HL-60 (cell line): ENCODE results near the gene RPP30.

ENCODE experiments used
- CTCF ChIP-seq: IDR thresholded peaks from one replicate; pipeline ENCODE4 v1.5.1; 2011; ENCODE audit warnings: low read length, control low read depth, inconsistent platforms; ENCODE audit not compliant: insufficient read depth
- GABPA ChIP-seq: IDR thresholded peaks from 2 replicates; pipeline ENCODE4 v1.6.1; 2012; ENCODE audit warnings: low read depth
- POLR2AphosphoS5 ChIP-seq: IDR thresholded peaks from 2 replicates; pipeline ENCODE4 v1.6.1; 2012; ENCODE audit warnings: low read depth
- TF ChIP-seq, protein P1 (sequence below): IDR thresholded peaks from 2 replicates; pipeline ENCODE4 v1.6.1; 2012; ENCODE audit warnings: low read depth; ENCODE audit not compliant: insufficient replicate concordance

GRCh38 chr10:90860790-90861189 lies 11.0 kb upstream of the RPP30 start:
- TF ChIP-seq CTCF (no peak), POLR2AphosphoS5 (no peak), GABPA (no peak)
- TF ChIP-seq, protein P1, sequence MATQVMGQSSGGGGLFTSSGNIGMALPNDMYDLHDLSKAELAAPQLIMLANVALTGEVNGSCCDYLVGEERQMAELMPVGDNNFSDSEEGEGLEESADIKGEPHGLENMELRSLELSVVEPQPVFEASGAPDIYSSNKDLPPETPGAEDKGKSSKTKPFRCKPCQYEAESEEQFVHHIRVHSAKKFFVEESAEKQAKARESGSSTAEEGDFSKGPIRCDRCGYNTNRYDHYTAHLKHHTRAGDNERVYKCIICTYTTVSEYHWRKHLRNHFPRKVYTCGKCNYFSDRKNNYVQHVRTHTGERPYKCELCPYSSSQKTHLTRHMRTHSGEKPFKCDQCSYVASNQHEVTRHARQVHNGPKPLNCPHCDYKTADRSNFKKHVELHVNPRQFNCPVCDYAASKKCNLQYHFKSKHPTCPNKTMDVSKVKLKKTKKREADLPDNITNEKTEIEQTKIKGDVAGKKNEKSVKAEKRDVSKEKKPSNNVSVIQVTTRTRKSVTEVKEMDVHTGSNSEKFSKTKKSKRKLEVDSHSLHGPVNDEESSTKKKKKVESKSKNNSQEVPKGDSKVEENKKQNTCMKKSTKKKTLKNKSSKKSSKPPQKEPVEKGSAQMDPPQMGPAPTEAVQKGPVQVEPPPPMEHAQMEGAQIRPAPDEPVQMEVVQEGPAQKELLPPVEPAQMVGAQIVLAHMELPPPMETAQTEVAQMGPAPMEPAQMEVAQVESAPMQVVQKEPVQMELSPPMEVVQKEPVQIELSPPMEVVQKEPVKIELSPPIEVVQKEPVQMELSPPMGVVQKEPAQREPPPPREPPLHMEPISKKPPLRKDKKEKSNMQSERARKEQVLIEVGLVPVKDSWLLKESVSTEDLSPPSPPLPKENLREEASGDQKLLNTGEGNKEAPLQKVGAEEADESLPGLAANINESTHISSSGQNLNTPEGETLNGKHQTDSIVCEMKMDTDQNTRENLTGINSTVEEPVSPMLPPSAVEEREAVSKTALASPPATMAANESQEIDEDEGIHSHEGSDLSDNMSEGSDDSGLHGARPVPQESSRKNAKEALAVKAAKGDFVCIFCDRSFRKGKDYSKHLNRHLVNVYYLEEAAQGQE, result no peak
